HepG2 (cell line): ENCODE data around the gene C20orf144. TPM values are rescaled to one million over a fixed set of nuclear protein-coding genes. Genes with fewer than 3 reads are reported as not detected.

Experiments
- AKAP8 ChIP-seq: sonication (generic); formaldehyde crosslinking; IDR thresholded peaks from 2 replicates; pipeline ENCODE4 v1.5.1; 2020; ENCODE audit warnings: mild to moderate bottlenecking, missing genetic modification reagents
- ATAD3A ChIP-seq: sonication (generic); formaldehyde crosslinking; IDR thresholded peaks from 2 replicates; pipeline ENCODE4 v1.4.0; 2020; ENCODE audit warnings: missing genetic modification reagents
- DMTF1 ChIP-seq: sonication (generic); formaldehyde crosslinking; IDR thresholded peaks from 2 replicates; pipeline ENCODE4 v1.4.0; 2020; ENCODE audit warnings: mild to moderate bottlenecking, missing genetic modification reagents
- FOXM1 ChIP-seq: sonication (generic); formaldehyde crosslinking; IDR thresholded peaks from 2 replicates; pipeline ENCODE4 v1.5.0; 2020; ENCODE audit warnings: missing genetic modification reagents
- IRF2 ChIP-seq: IDR thresholded peaks from 2 replicates; pipeline ENCODE4 v1.6.1; 2018; ENCODE audit warnings: missing genetic modification reagents, missing compliant biosample characterization
- KLF6 ChIP-seq: IDR thresholded peaks from 2 replicates; pipeline ENCODE4 v1.8.0; 2016; ENCODE audit warnings: missing biosample characterization, missing genetic modification reagents
- MXD3 ChIP-seq: IDR thresholded peaks from 2 replicates; pipeline ENCODE4 v1.6.1; 2016; ENCODE audit warnings: mild to moderate bottlenecking, missing biosample characterization, missing genetic modification reagents
- ONECUT2 ChIP-seq: sonication (generic); formaldehyde crosslinking; IDR thresholded peaks from 2 replicates; pipeline ENCODE4 v1.4.0; 2020; ENCODE audit warnings: missing genetic modification reagents
- PHF20 ChIP-seq: sonication (generic); formaldehyde crosslinking; IDR thresholded peaks from 2 replicates; pipeline ENCODE4 v1.5.0; 2020; ENCODE audit warnings: mild to moderate bottlenecking, missing genetic modification reagents
- PTBP1 ChIP-seq: fragments of 200-400 bp; formaldehyde crosslinking; IDR thresholded peaks from 2 replicates; pipeline ENCODE4 v1.6.1; 2018; ENCODE audit warnings: low read length, low read depth; ENCODE audit not compliant: poor library complexity, severe bottlenecking
- REPIN1 ChIP-seq: sonication (generic); formaldehyde crosslinking; IDR thresholded peaks from 2 replicates; pipeline ENCODE4 v1.8.0; 2022; ENCODE audit warnings: missing genetic modification reagents, low read depth, mild to moderate bottlenecking, borderline replicate concordance
- RFX1 ChIP-seq: fragments of 450-650 bp; IDR thresholded peaks from 2 replicates; pipeline ENCODE4 v1.6.1; 2017
- RXRB ChIP-seq: IDR thresholded peaks from 2 replicates; pipeline ENCODE4 v1.6.1; 2016; ENCODE audit warnings: borderline replicate concordance, missing genetic modification reagents, missing compliant biosample characterization
- SMAD1 ChIP-seq: sonication (generic); formaldehyde crosslinking; IDR thresholded peaks from 2 replicates; pipeline ENCODE4 v1.4.0; 2020; ENCODE audit warnings: missing genetic modification reagents, low read depth, mild to moderate bottlenecking, borderline replicate concordance
- SP1 ChIP-seq, 2 experiments: fragments of 450-650 bp in 1 of 2; sonication (generic) in 1 of 2; formaldehyde crosslinking in 1 of 2; IDR thresholded peaks; 2 replicates each; pipeline versions ENCODE4 v1.4.0 to v1.6.1; 2016 to 2020; ENCODE audit warnings: missing genetic modification reagents in 1 of 2
- SRSF4 ChIP-seq: fragments of 200-400 bp; formaldehyde crosslinking; IDR thresholded peaks from one replicate; pipeline ENCODE4 v1.6.1; 2018; ENCODE audit warnings: mild to moderate bottlenecking, low read depth, low read length, moderate library complexity; ENCODE audit not compliant: poor library complexity, severe bottlenecking
- TARDBP ChIP-seq: sonication (generic); formaldehyde crosslinking; IDR thresholded peaks from 2 replicates; pipeline ENCODE4 v1.8.0; 2022; ENCODE audit warnings: mild to moderate bottlenecking, missing genetic modification reagents
- TCF7L2 ChIP-seq: IDR thresholded peaks from 2 replicates; pipeline ENCODE4 v1.6.1; 2011; ENCODE audit warnings: mild to moderate bottlenecking, low read depth, low read length, moderate library complexity
- YEATS2 ChIP-seq: sonication (generic); formaldehyde crosslinking; IDR thresholded peaks from 2 replicates; pipeline ENCODE4 v1.4.0; 2020; ENCODE audit warnings: missing genetic modification reagents, borderline replicate concordance
- ZNF10 ChIP-seq: sonication (generic); formaldehyde crosslinking; IDR thresholded peaks from 2 replicates; pipeline ENCODE4 v1.4.0; 2020; ENCODE audit warnings: mild to moderate bottlenecking, low read depth, missing genetic modification reagents, borderline replicate concordance
- ZNF296 ChIP-seq: sonication (generic); formaldehyde crosslinking; conservative IDR thresholded peaks from 2 replicates; pipeline ENCODE4 v1.5.0; 2020; ENCODE audit warnings: mild to moderate bottlenecking, missing genetic modification reagents
- ZNF350 ChIP-seq: sonication (generic); formaldehyde crosslinking; IDR thresholded peaks from 2 replicates; pipeline ENCODE4 v1.4.0; 2020; ENCODE audit warnings: mild to moderate bottlenecking, low read depth, missing genetic modification reagents, borderline replicate concordance
- ZNF746 ChIP-seq: sonication (generic); formaldehyde crosslinking; IDR thresholded peaks from 2 replicates; pipeline ENCODE4 v1.8.0; 2022; ENCODE audit warnings: mild to moderate bottlenecking, missing genetic modification reagents
- polyA plus RNA-seq, 8 experiments: library from polyadenylated mRNA; depleted of rRNA in 3 of 8; stranded (reverse) in 7 of 8; unstranded in 1 of 8; fragments of >200 nt; fragmentation: Illumina TruSeq in 4 of 8; extraction: Trizol in 4 of 8; gene quantifications; 2 replicates each; pipeline versions ENCODE4 v1.2.1 to v1.2.3, GENCODE V29; 2011 to 2016; ENCODE audit warnings: low read depth in 4 of 8, missing spikeins in 1 of 8, mixed read lengths in 1 of 8; ENCODE audit not compliant: insufficient read depth in 1 of 8
- total RNA-seq, 5 experiments: library from RNA; depleted of rRNA; stranded (reverse); fragments of >200 nt; fragmentation: Illumina TruSeq; extraction: Trizol; gene quantifications; 2 replicates each; pipeline ENCODE4 v1.2.3, GENCODE V29; 2016; ENCODE audit warnings: low read depth in 1 of 5
- TF ChIP-seq, protein P1 (sequence below): sonication (generic); formaldehyde crosslinking; IDR thresholded peaks from 2 replicates; pipeline ENCODE4 v1.4.0; 2020; ENCODE audit warnings: missing genetic modification reagents
- TF ChIP-seq, protein P2 (sequence below): sonication (generic); formaldehyde crosslinking; IDR thresholded peaks from 2 replicates; pipeline ENCODE4 v1.8.0; 2022; ENCODE audit warnings: mild to moderate bottlenecking, missing genetic modification reagents, borderline replicate concordance

Gene C20orf144
- total and polyA plus RNA-seq, 2 of the 13 experiments (the other 11 are each of a cell fraction or from before 2014, with no cell fraction given), result 0.09 to 0.16 TPM

DNA sequence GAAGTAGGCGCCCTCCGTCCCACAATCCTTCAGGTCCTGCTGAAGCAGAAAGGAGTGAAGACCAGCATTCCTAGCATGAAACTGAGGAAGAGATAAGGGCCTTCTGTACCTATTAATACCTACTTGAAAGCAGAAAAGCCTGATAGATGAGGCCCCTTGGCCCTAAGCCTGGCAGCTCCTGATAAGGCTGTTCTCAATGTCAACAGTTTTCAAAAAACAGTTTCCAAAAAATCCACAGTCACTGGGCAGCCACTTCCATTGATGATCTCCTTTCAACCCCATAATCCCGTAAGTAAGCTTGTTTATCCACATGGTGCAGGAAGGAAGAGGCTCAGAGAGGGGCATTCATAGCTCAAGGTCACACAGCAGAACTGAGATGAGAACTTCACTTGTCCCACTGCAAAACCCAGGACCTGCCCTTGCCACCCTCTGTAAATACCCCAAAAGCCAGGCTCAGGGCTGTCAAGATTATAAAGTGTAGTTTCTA lies 26.9 kb downstream of the C20orf144 start (continued):
- no peak for TF ChIP-seq ZNF296 (CRISPR knock-in tag)
- no peak for TF ChIP-seq PTBP1
- TF ChIP-seq ZNF746 (CRISPR knock-in tag), result no peak
- no peak for TF ChIP-seq SMAD1 (CRISPR knock-in tag)
- TF ChIP-seq, protein P1, sequence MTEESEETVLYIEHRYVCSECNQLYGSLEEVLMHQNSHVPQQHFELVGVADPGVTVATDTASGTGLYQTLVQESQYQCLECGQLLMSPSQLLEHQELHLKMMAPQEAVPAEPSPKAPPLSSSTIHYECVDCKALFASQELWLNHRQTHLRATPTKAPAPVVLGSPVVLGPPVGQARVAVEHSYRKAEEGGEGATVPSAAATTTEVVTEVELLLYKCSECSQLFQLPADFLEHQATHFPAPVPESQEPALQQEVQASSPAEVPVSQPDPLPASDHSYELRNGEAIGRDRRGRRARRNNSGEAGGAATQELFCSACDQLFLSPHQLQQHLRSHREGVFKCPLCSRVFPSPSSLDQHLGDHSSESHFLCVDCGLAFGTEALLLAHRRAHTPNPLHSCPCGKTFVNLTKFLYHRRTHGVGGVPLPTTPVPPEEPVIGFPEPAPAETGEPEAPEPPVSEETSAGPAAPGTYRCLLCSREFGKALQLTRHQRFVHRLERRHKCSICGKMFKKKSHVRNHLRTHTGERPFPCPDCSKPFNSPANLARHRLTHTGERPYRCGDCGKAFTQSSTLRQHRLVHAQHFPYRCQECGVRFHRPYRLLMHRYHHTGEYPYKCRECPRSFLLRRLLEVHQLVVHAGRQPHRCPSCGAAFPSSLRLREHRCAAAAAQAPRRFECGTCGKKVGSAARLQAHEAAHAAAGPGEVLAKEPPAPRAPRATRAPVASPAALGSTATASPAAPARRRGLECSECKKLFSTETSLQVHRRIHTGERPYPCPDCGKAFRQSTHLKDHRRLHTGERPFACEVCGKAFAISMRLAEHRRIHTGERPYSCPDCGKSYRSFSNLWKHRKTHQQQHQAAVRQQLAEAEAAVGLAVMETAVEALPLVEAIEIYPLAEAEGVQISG (CRISPR knock-in tag), result 0 out of 2 replicates have a peak, but pooled peaks have one; percentile 7
- no peak for TF ChIP-seq SRSF4
- TF ChIP-seq FOXM1 (CRISPR knock-in tag), result no peak
- no peak for TF ChIP-seq ONECUT2 (CRISPR knock-in tag)
- peak; percentile 73; the same call in 1 of the 2 replicates for TF ChIP-seq TARDBP (CRISPR knock-in tag)
- TF ChIP-seq ZNF10 (CRISPR knock-in tag), result no peak
- no peak for TF ChIP-seq DMTF1 (CRISPR knock-in tag)
- no peak for TF ChIP-seq YEATS2 (CRISPR knock-in tag)
- TF ChIP-seq IRF2 (CRISPR knock-in tag), result no peak
- 0 out of 2 replicates have a peak, but pooled peaks have one; percentile 26 for TF ChIP-seq MXD3 (CRISPR knock-in tag)
- no peak for TF ChIP-seq TCF7L2
- TF ChIP-seq AKAP8 (CRISPR knock-in tag), result no peak
- no peak; the same call in 1 of the 2 replicates for TF ChIP-seq ZNF350 (CRISPR knock-in tag)
- no peak for TF ChIP-seq PHF20 (CRISPR knock-in tag)
- no peak for TF ChIP-seq RFX1
- no peak for TF ChIP-seq SP1 (IDR thresholded peaks at IDR 0.05)
- no peak for TF ChIP-seq SP1 (CRISPR knock-in tag; IDR thresholded peaks at IDR 0.05)
- TF ChIP-seq, protein P2, sequence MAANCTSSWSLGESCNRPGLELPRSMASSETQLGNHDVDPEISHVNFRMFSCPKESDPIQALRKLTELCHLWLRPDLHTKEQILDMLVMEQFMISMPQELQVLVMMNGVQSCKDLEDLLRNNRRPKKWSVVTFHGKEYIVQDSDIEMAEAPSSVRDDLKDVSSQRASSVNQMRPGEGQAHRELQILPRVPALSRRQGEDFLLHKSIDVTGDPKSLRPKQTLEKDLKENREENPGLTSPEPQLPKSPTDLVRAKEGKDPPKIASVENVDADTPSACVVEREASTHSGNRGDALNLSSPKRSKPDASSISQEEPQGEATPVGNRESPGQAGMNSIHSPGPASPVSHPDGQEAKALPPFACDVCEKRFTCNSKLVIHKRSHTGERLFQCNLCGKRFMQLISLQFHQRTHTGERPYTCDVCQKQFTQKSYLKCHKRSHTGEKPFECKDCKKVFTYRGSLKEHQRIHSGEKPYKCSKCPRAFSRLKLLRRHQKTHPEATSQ, result no peak
- TF ChIP-seq REPIN1 (CRISPR knock-in tag), result peak; percentile 83
- no peak for TF ChIP-seq ATAD3A (CRISPR knock-in tag)
- no peak for TF ChIP-seq KLF6 (CRISPR knock-in tag)
- peak; percentile 44; the same call in 1 of the 2 replicates for TF ChIP-seq RXRB (CRISPR knock-in tag)
